DND-41 (cell line): ENCODE measurements around the gene STIMATE.
A peak's percentile ranks its signal among the peaks of the same experiment; 100 is the strongest.

Experiments
- ATAC-seq: fragments of 200-7000 bp; cut with Tn5 transposase; 3 replicates; pipeline ENCODE4 v1.9.1; 2021; ENCODE audit warnings: low read depth; ENCODE audit not compliant: insufficient read depth
- DNase-seq: peaks from one replicate; pipeline ENCODE4 v3.0.0-alpha.2; 2020
- H2AFZ ChIP-seq: 2 replicates; pipeline ENCODE4 v1.6.0; 2012; ENCODE audit warnings: low read depth, low read length
- H3K27ac ChIP-seq: 2 replicates; pipeline ENCODE4 v1.5.1; 2012; ENCODE audit warnings: low read length, inconsistent platforms
- H3K27me3 ChIP-seq: fragments of 200-600 bp; sonication (generic); 2 replicates; pipeline ENCODE4 v1.6.0; 2012; ENCODE audit warnings: low read length, mild to moderate bottlenecking, inconsistent platforms; ENCODE audit not compliant: insufficient read depth, poor library complexity
- H3K36me3 ChIP-seq: 2 replicates; pipeline ENCODE4 v1.5.1; 2012; ENCODE audit warnings: low read length, inconsistent platforms; ENCODE audit not compliant: insufficient read depth
- H3K4me1 ChIP-seq: 2 replicates; pipeline ENCODE4 v1.5.1; 2012; ENCODE audit warnings: mild to moderate bottlenecking, low read length; ENCODE audit not compliant: insufficient read depth
- H3K4me2 ChIP-seq: 2 replicates; pipeline ENCODE4 v1.6.0; 2012; ENCODE audit warnings: mild to moderate bottlenecking, moderate library complexity, low read length, inconsistent platforms; ENCODE audit not compliant: insufficient read depth
- H3K4me3 ChIP-seq, 2 experiments: fragments of 200-600 bp in 1 of 2; shearing (Covaris generic) in 1 of 2; 2 replicates each; pipeline ENCODE4 v1.5.1; 2012 to 2016; ENCODE audit warnings: inconsistent platforms in 2 of 2, low read length in 2 of 2, mild to moderate bottlenecking in 2 of 2, low read depth in 1 of 2, moderate library complexity in 1 of 2
- H3K79me2 ChIP-seq: 2 replicates; pipeline ENCODE4 v1.6.0; 2012; ENCODE audit warnings: low read length, inconsistent platforms; ENCODE audit not compliant: insufficient read depth
- H3K9ac ChIP-seq: 2 replicates; pipeline ENCODE4 v1.6.0; 2012; ENCODE audit warnings: low read depth, mild to moderate bottlenecking, inconsistent platforms, low read length, moderate library complexity
- H3K9me3 ChIP-seq: 2 replicates; pipeline ENCODE4 v1.5.1; 2012; ENCODE audit warnings: low read length, moderate library complexity, mild to moderate bottlenecking, inconsistent platforms; ENCODE audit not compliant: insufficient read depth, severe bottlenecking
- H4K20me1 ChIP-seq: 2 replicates; pipeline ENCODE4 v1.6.0; 2012; ENCODE audit warnings: low read length; ENCODE audit not compliant: insufficient read depth
- CTCF ChIP-seq: IDR thresholded peaks from 2 replicates; pipeline ENCODE4 v1.5.1; 2012; ENCODE audit warnings: borderline replicate concordance, low read length, moderate library complexity, mild to moderate bottlenecking; ENCODE audit not compliant: poor library complexity, severe bottlenecking; ENCODE audit errors: extremely low read depth
- EZH2 ChIP-seq: IDR thresholded peaks from 3 replicates; pipeline ENCODE4 v1.6.1; 2012; ENCODE audit warnings: borderline replicate concordance, low read depth, mild to moderate bottlenecking, moderate library complexity, low read length, inconsistent platforms; ENCODE audit not compliant: severe bottlenecking

The STIMATE gene

DNA sequence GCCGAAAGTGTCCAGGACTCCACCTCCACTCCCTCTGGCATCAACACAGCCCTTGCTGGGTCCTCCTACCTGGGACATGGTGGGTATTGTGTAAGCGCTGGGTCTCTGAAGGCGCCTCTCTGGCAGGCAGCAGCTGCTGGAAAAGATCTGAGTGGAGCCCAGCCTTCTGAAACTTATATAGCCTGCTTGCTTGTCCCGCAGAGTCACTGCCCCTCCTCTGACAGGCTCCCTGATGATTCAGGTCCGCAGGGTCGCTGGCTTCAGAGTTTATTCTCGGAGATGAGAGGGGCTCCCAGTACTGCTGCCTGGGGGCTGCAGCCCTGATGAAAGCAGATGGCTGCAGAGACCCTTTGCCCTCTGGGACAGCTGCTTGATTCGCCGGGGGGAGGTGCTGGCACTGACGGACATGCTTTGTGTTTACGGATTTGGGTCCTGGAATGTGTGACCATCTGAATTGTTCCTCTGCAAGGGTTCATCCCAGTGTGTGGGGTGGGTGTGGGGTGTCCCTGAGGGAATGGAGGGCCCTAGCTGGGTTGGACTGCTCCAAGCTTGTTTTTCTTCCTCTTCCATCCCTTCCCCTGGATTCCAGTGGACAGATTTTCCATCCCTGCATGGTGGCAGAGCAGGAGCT is 62.4 kb downstream of the STIMATE start, which contains the start of gene MUSTN1:
MUSTN1 (minus strand) TSS at position 149 of the 631 bp plus-strand sequence; CDS start at position 78, 71 bp downstream.
- no peak for ATAC-seq
- no peaks in the 10 kb centered on the region for H4K20me1 ChIP-seq
- H3K9ac ChIP-seq = no peak within 1 kb of the TSS
- H3K27me3 ChIP-seq = no peaks in the 10 kb centered on the region
- H3K4me3 ChIP-seq = no peak within 1 kb of the TSS
- no peaks in the 10 kb centered on the region for H3K79me2 ChIP-seq
- H3K9me3 ChIP-seq = no peaks in the 10 kb centered on the region
- no peak within 1 kb of the TSS for H2AFZ ChIP-seq
- no peak for DNase-seq
- H3K27ac ChIP-seq = no peak within 1 kb of the TSS
- peaks cover 5% of the 10 kb centered on the region; the same call in 1 of the 2 replicates for H3K36me3 ChIP-seq
- no peaks in the 10 kb centered on the region for H3K4me1 ChIP-seq
- no peak for TF ChIP-seq EZH2
- TF ChIP-seq CTCF = no peak
- H3K4me2 ChIP-seq = no peak within 1 kb of the TSS

GRCh38 chr3:52833202-52833601 is 64.1 kb downstream of the STIMATE start:
- H3K36me3 ChIP-seq = peaks cover 5% of the 10 kb centered on the region; the same call in 1 of the 2 replicates
- TF ChIP-seq CTCF (no peak), EZH2 (no peak)
- no peak overlapping the region for H3K4me2 ChIP-seq
- H3K79me2 ChIP-seq = no peaks in the 10 kb centered on the region
- no peak overlapping the region for H3K27ac ChIP-seq
- no peak overlapping the region for H3K4me3 ChIP-seq
- ATAC-seq = no peak
- no peak for DNase-seq
- H4K20me1 ChIP-seq = no peaks in the 10 kb centered on the region
- no peaks in the 10 kb centered on the region for H3K9me3 ChIP-seq
- H3K4me1 ChIP-seq = no peaks in the 10 kb centered on the region
- H2AFZ ChIP-seq = no peak overlapping the region
- H3K27me3 ChIP-seq = no peaks in the 10 kb centered on the region
- no peak overlapping the region for H3K9ac ChIP-seq

- no peak for DNase-seq
- no peak overlapping the region for H3K4me2 ChIP-seq
These were observed 65.6 kb downstream of the STIMATE start for GRCh38 chr3:52831500-52832301.

More at GRCh38 chr3:52831500-52832301, 65.6 kb downstream of the STIMATE start:
- no peak overlapping the region for H2AFZ ChIP-seq
- no peaks in the 10 kb centered on the region for H3K9me3 ChIP-seq
- H3K4me3 ChIP-seq = no peak overlapping the region
- H3K36me3 ChIP-seq = peaks cover 5% of the 10 kb centered on the region; the same call in 1 of the 2 replicates
- H3K79me2 ChIP-seq = no peaks in the 10 kb centered on the region
- TF ChIP-seq EZH2 = no peak
- 0 out of 3 replicates have a peak, but pooled peaks have one; percentile 13 for ATAC-seq
- H3K27ac ChIP-seq = no peak overlapping the region
- no peak overlapping the region for H3K9ac ChIP-seq
- no peaks in the 10 kb centered on the region for H3K4me1 ChIP-seq
- H3K27me3 ChIP-seq = no peaks in the 10 kb centered on the region
- no peaks in the 10 kb centered on the region for H4K20me1 ChIP-seq
